HepG2 (cell line): ENCODE data around the gene FAM219B. TPM values are rescaled to one million over a fixed set of nuclear protein-coding genes. Genes with fewer than 3 reads are reported as not detected.

Experiments
- ATAC-seq: fragments of 200-7000 bp; cut with Tn5 transposase; 3 replicates; pipeline ENCODE4 v1.9.1; 2020; ENCODE audit warnings: mild to moderate bottlenecking, moderate library complexity
- BruUV-seq: library from RNA; stranded (reverse); fragments of 400-500 nt; replicated peaks from 2 replicates; lab custom pipeline; 2021; lab: Mats Ljungman, UMichigan
- CTCF ChIA-PET: fragments of 300-600 bp; formaldehyde crosslinking; extraction: SDS; loops from one replicate; lab custom pipeline; 2021; ENCODE audit warnings: low total read pairs, inconsistent platforms, low intra/inter-chr PET ratio; lab: Yijun Ruan, JAX
- POLR2A ChIA-PET: fragments of 350-600 bp; sonication (Branson Sonifier 250); formaldehyde crosslinking; loops from one replicate; lab custom pipeline; 2020; ENCODE audit warnings: antibody characterized with exemption, inconsistent platforms; lab: Yijun Ruan, JAX
- DNase-seq: peaks from one replicate; pipeline ENCODE4 v3.0.0-alpha.2; 2015; ENCODE audit warnings: low spot score
- FAIRE-seq: peaks from 3 replicates; lab custom pipeline; 2011; peaks lifted over from hg19 to GRCh38; lab: Jason Lieb, UNC
- H2AFZ ChIP-seq: one replicate; pipeline ENCODE4 v1.6.1; 2011; ENCODE audit warnings: low read length, inconsistent platforms
- H3K27ac ChIP-seq: fragments of 300-600 bp; 3 replicates; pipeline ENCODE4 v1.8.0; 2011; ENCODE audit warnings: mixed run types, mild to moderate bottlenecking, mixed read lengths, low read length, inconsistent platforms; ENCODE audit not compliant: insufficient read depth; ENCODE audit errors: extremely low read length
- H3K27me3 ChIP-seq, 2 experiments: fragments of 200-600 bp in 1 of 2; 2 replicates in 1 of 2; 3 replicates in 1 of 2; pipeline versions ENCODE4 v1.6.0 to v1.8.0; 2011; ENCODE audit warnings: low read length in 2 of 2, mild to moderate bottlenecking in 2 of 2, moderate library complexity in 2 of 2, inconsistent platforms in 1 of 2; ENCODE audit not compliant: insufficient read depth in 2 of 2, control insufficient read depth in 1 of 2
- H3K36me3 ChIP-seq, 2 experiments: fragments of 200-600 bp in 1 of 2; replicated peaks in 1 of 2; 2 replicates in 1 of 2; 3 replicates in 1 of 2; pipeline versions ENCODE4 v1.5.1 to v1.8.0; 2011; ENCODE audit warnings: low read length in 2 of 2, inconsistent platforms in 1 of 2; ENCODE audit not compliant: insufficient read depth in 2 of 2, control insufficient read depth in 1 of 2
- H3K4me1 ChIP-seq: 2 replicates; pipeline ENCODE4 v1.5.1; 2012; ENCODE audit warnings: low read length, inconsistent platforms; ENCODE audit not compliant: insufficient read depth
- H3K4me2 ChIP-seq: 2 replicates; pipeline ENCODE4 v1.6.0; 2011; ENCODE audit warnings: low read depth, low read length, inconsistent platforms
- H3K4me3 ChIP-seq, 3 experiments: fragments of 200-600 bp in 1 of 3; sonication (generic), shearing (Covaris generic) in 1 of 3; replicated peaks in 1 of 3; 2 replicates each; pipeline ENCODE4 v1.5.1; 2011 to 2016; ENCODE audit warnings: low read length in 3 of 3, inconsistent platforms in 2 of 3, low read depth in 2 of 3, mild to moderate bottlenecking in 2 of 3, control low read depth in 1 of 3, mixed read lengths in 1 of 3; ENCODE audit not compliant: insufficient read depth in 1 of 3
- H3K79me2 ChIP-seq: one replicate; pipeline ENCODE4 v1.6.1; 2011; ENCODE audit warnings: low read length, inconsistent platforms; ENCODE audit not compliant: insufficient read depth
- H3K9ac ChIP-seq: 2 replicates; pipeline ENCODE4 v1.6.0; 2011; ENCODE audit warnings: mild to moderate bottlenecking, low read depth, low read length, inconsistent platforms; ENCODE audit not compliant: insufficient read depth
- H3K9me3 ChIP-seq: 2 replicates; pipeline ENCODE4 v1.5.1; 2012; ENCODE audit warnings: mild to moderate bottlenecking, low read length
- H4K20me1 ChIP-seq: 2 replicates; pipeline ENCODE4 v1.6.0; 2011; ENCODE audit warnings: inconsistent platforms, mild to moderate bottlenecking, low read length, moderate library complexity; ENCODE audit not compliant: insufficient read depth
- AKAP8 ChIP-seq: sonication (generic); formaldehyde crosslinking; IDR thresholded peaks from 2 replicates; pipeline ENCODE4 v1.5.1; 2020; ENCODE audit warnings: mild to moderate bottlenecking, missing genetic modification reagents
- HIVEP1 ChIP-seq: sonication (generic); formaldehyde crosslinking; IDR thresholded peaks from 2 replicates; pipeline ENCODE4 v1.4.0; 2020; ENCODE audit warnings: mild to moderate bottlenecking, missing genetic modification reagents
- NONO ChIP-seq, 2 experiments: fragments of 450-650 bp in 1 of 2; sonication (generic) in 1 of 2; formaldehyde crosslinking in 1 of 2; IDR thresholded peaks in 1 of 2; conservative IDR thresholded peaks in 1 of 2; 2 replicates each; pipeline versions ENCODE4 v1.6.1 to v1.8.0; 2017 to 2022; ENCODE audit warnings: mild to moderate bottlenecking in 1 of 2, missing genetic modification reagents in 1 of 2, moderate library complexity in 1 of 2
- SP4 ChIP-seq: sonication (generic); formaldehyde crosslinking; IDR thresholded peaks from 2 replicates; pipeline ENCODE4 v1.8.1; 2023; ENCODE audit warnings: mild to moderate bottlenecking, missing genetic modification reagents
- XRCC5 ChIP-seq: fragments of 200-400 bp; formaldehyde crosslinking; optimal IDR thresholded peaks from 2 replicates; pipeline ENCODE3; 2017; ENCODE audit warnings: mild to moderate bottlenecking, low read length
- ZEB1 ChIP-seq: IDR thresholded peaks from 2 replicates; pipeline ENCODE4 v1.6.1; 2012; ENCODE audit warnings: mild to moderate bottlenecking, low read depth, inconsistent platforms; ENCODE audit not compliant: insufficient replicate concordance
- ZFY ChIP-seq: sonication (generic); formaldehyde crosslinking; IDR thresholded peaks from 2 replicates; pipeline ENCODE4 v1.4.0; 2020; ENCODE audit warnings: missing genetic modification reagents
- ZNF205 ChIP-seq: IDR thresholded peaks from 2 replicates; pipeline ENCODE4 v1.6.1; 2018; ENCODE audit warnings: missing biosample characterization, missing genetic modification reagents
- ZNF260 ChIP-seq: sonication (generic); formaldehyde crosslinking; IDR thresholded peaks from 2 replicates; pipeline ENCODE4 v1.4.0; 2020; ENCODE audit warnings: missing genetic modification reagents, low read depth, mild to moderate bottlenecking, borderline replicate concordance
- ZNF468 ChIP-seq: sonication (generic); formaldehyde crosslinking; IDR thresholded peaks from 2 replicates; pipeline ENCODE4 v1.8.0; 2022; ENCODE audit warnings: mild to moderate bottlenecking, moderate library complexity, missing genetic modification reagents
- ZNF530 ChIP-seq: sonication (generic); formaldehyde crosslinking; IDR thresholded peaks from 2 replicates; pipeline ENCODE4 v1.5.0; 2020; ENCODE audit warnings: low read depth, mild to moderate bottlenecking, missing genetic modification reagents
- ZNF646 ChIP-seq: sonication (generic); formaldehyde crosslinking; IDR thresholded peaks from 2 replicates; pipeline ENCODE4 v1.9.0; 2021; ENCODE audit warnings: mild to moderate bottlenecking, missing genetic modification reagents
- ZNF747 ChIP-seq: sonication (generic); formaldehyde crosslinking; IDR thresholded peaks from 2 replicates; pipeline ENCODE4 v1.8.1; 2023; ENCODE audit warnings: missing genetic modification reagents, mild to moderate bottlenecking, borderline replicate concordance
- ZNF749 ChIP-seq: sonication (generic); formaldehyde crosslinking; IDR thresholded peaks from 2 replicates; pipeline ENCODE4 v1.8.0; 2022; ENCODE audit warnings: mild to moderate bottlenecking, missing genetic modification reagents, moderate library complexity, borderline replicate concordance
- ZNF841 ChIP-seq: sonication (generic); formaldehyde crosslinking; IDR thresholded peaks from 2 replicates; pipeline ENCODE4 v1.8.1; 2023; ENCODE audit warnings: missing genetic modification reagents, borderline replicate concordance
- ZSCAN31 ChIP-seq: sonication (generic); formaldehyde crosslinking; IDR thresholded peaks from 2 replicates; pipeline ENCODE4 v1.5.0; 2020; ENCODE audit warnings: low read depth, mild to moderate bottlenecking, missing genetic modification reagents
- ZSCAN5A ChIP-seq: sonication (generic); formaldehyde crosslinking; IDR thresholded peaks from 2 replicates; pipeline ENCODE4 v1.8.0; 2022; ENCODE audit warnings: mild to moderate bottlenecking, missing genetic modification reagents, borderline replicate concordance
- WGBS: methylation state at CpG from one replicate; pipeline ENCODE4 v1.1.6; 2017; ENCODE audit warnings: low lambda C conversion rate; 5-methylcytosine and 5-hydroxymethylcytosine counted together
- in situ Hi-C: cut with HindIII; loops from 2 replicates; pipeline ENCODE4 v1.10.0; 2017; ENCODE audit warnings: low pct_unique_long_range_greater_than_20kb; ENCODE audit not compliant: extremely low pct_ligation_motif_present
- intact Hi-C: fragments of 100-400 bp; cut with micrococcal nuclease; formaldehyde crosslinking; loops from one replicate; pipeline ENCODE4 v1.10.0; 2022; ENCODE audit not compliant: unreplicated experiment
- polyA plus RNA-seq, 8 experiments: library from polyadenylated mRNA; depleted of rRNA in 3 of 8; stranded (reverse) in 7 of 8; unstranded in 1 of 8; fragments of >200 nt; fragmentation: Illumina TruSeq in 4 of 8; extraction: Trizol in 4 of 8; gene quantifications; 2 replicates each; pipeline versions ENCODE4 v1.2.1 to v1.2.3, GENCODE V29; 2011 to 2016; ENCODE audit warnings: low read depth in 4 of 8, missing spikeins in 1 of 8, mixed read lengths in 1 of 8; ENCODE audit not compliant: insufficient read depth in 1 of 8
- total RNA-seq, 5 experiments: library from RNA; depleted of rRNA; stranded (reverse); fragments of >200 nt; fragmentation: Illumina TruSeq; extraction: Trizol; gene quantifications; 2 replicates each; pipeline ENCODE4 v1.2.3, GENCODE V29; 2016; ENCODE audit warnings: low read depth in 1 of 5

Gene FAM219B
- total and polyA plus RNA-seq, 2 of the 13 experiments (the other 11 are each of a cell fraction or from before 2014, with no cell fraction given) = 36.6 to 50.2 TPM

- no peak overlapping the region for H3K4me2 ChIP-seq
- ChIA-PET POLR2A (interaction anchor here (0.9 to 1.3 kb wide), 2 partner anchors 9 to 13 kb away, joined by 3 to 4 read pairs; partner anchors contain the start of gene COX5A), CTCF (interaction anchor here (0.7 to 1.8 kb wide), 3 partner anchors 50 to 180 kb away, joined by 4 to 13 read pairs (median 6); no protein-coding TSS in a partner anchor)
- H3K79me2 ChIP-seq = no peaks in the 10 kb centered on the region
- H3K4me1 ChIP-seq = peaks cover 17% of the 10 kb centered on the region
- H3K27ac ChIP-seq = no peak overlapping the region
- in situ Hi-C loops = loop anchor here (10.0 kb wide), 2 partner anchors 176 to 316 kb away; no protein-coding TSS in a partner anchor
- intact Hi-C loops = loop anchor here (2.0 to 5.0 kb wide), 2 partner anchors 38 to 44 kb away; partner anchors contain the start of gene FAM219B
- H3K9ac ChIP-seq = no peak overlapping the region
- H3K36me3 ChIP-seq = no peaks in the 10 kb centered on the region
- DNase-seq (no peak), FAIRE-seq (no peak), ATAC-seq (no peak)
- no peaks in the 10 kb centered on the region for H4K20me1 ChIP-seq
- no TSS peak for BruUV-seq
- no peak overlapping the region for H2AFZ ChIP-seq
- peaks cover 0 to 22% of the 10 kb centered on the region in 2 experiments; a peak in 3 of 5 replicates for H3K27me3 ChIP-seq
- 12% methylated on average over 3 of the region's 3 CpGs for WGBS
- no peak overlapping the region for H3K4me3 ChIP-seq
- no peaks in the 10 kb centered on the region for H3K9me3 ChIP-seq
- TF ChIP-seq ZSCAN5A (CRISPR knock-in tag) (no peak), SP4 (CRISPR knock-in tag) (no peak), ZFY (CRISPR knock-in tag) (no peak), ZNF747 (CRISPR knock-in tag) (no peak), ZNF841 (CRISPR knock-in tag) (no peak), ZNF260 (CRISPR knock-in tag) (no peak), ZSCAN31 (CRISPR knock-in tag) (no peak), ZNF468 (CRISPR knock-in tag) (no peak), ZNF646 (CRISPR knock-in tag) (no peak), ZNF530 (no peak), NONO (IDR thresholded peaks at IDR 0.05) (no peak), NONO (CRISPR knock-in tag; conservative IDR thresholded peaks at IDR 0.05) (no peak), XRCC5 (no peak), ZEB1 (no peak), ZNF205 (no peak), AKAP8 (no peak), ZNF749 (CRISPR knock-in tag) (no peak), HIVEP1 (CRISPR knock-in tag) (no peak)
Observed at GRCh38 chr15:74951006-74951405, 44.4 kb upstream of the FAM219B start.
